B cell (primary cell): ENCODE measurements around the gene RET. TPM values are rescaled to one million over a fixed set of nuclear protein-coding genes. Genes with fewer than 3 reads are reported as not detected.

Experiments
- ATAC-seq: fragments of 200-7000 bp; cut with Tn5 transposase; one replicate; pipeline ENCODE4 v1.10.0; 2021; ENCODE audit warnings: low read depth, mild to moderate bottlenecking, moderate number of reproducible peaks, moderate library complexity
- CTCF ChIA-PET: fragments of 350-600 bp; sonication (Branson Sonifier 250); formaldehyde crosslinking; loops from one replicate; lab custom pipeline; 2021; ENCODE audit warnings: antibody characterized with exemption, inconsistent platforms; lab: Charles Lee
- POLR2A ChIA-PET: fragments of 350-600 bp; sonication (Branson Sonifier 250); formaldehyde crosslinking; loops from one replicate; lab custom pipeline; 2021; ENCODE audit warnings: antibody characterized with exemption; lab: Charles Lee
- DNase-seq: peaks from one replicate; pipeline ENCODE4 v3.0.0; 2013
- H2AFZ ChIP-seq: 2 replicates; pipeline ENCODE4 v1.6.1; 2012; ENCODE audit warnings: mild to moderate bottlenecking, low read depth, low read length; ENCODE audit not compliant: insufficient read depth, poor library complexity, severe bottlenecking
- H3K27ac ChIP-seq, 2 donors: 1 replicate in 1 of 2; 2 replicates in 1 of 2; pipeline ENCODE4 v1.5.1; 2012 to 2013; ENCODE audit warnings: low read length in 2 of 2, mild to moderate bottlenecking in 2 of 2, moderate library complexity in 1 of 2
- H3K27me3 ChIP-seq, 4 experiments: fragments of 200-600 bp in 1 of 4; sonication (generic) in 1 of 4; replicated peaks in 1 of 4; 1 replicate in 2 of 4; 2 replicates in 2 of 4; pipeline versions ENCODE4 v1.6.1 to v1.7.0; 2013 to 2016; ENCODE audit warnings: low read length in 3 of 4, mild to moderate bottlenecking in 2 of 4, mixed read lengths in 1 of 4, moderate library complexity in 1 of 4; ENCODE audit not compliant: insufficient read depth in 4 of 4, control insufficient read depth in 3 of 4; ENCODE audit errors: control extremely low read depth in 1 of 4
- H3K36me3 ChIP-seq, 2 experiments: replicated peaks in 1 of 2; 1 replicate in 1 of 2; 2 replicates in 1 of 2; pipeline versions ENCODE4 v1.6.1 to v1.7.1; 2013; ENCODE audit warnings: low read length in 1 of 2; ENCODE audit not compliant: insufficient read depth in 2 of 2, control insufficient read depth in 1 of 2; ENCODE audit errors: control extremely low read depth in 1 of 2, extremely low read depth in 1 of 2
- H3K4me1 ChIP-seq, 2 donors: fragments of 200-600 bp in 1 of 2; sonication (generic) in 1 of 2; 1 replicate in 1 of 2; 2 replicates in 1 of 2; pipeline versions ENCODE4 v1.5.1 to v1.6.1; 2013 to 2017; ENCODE audit warnings: low read length in 2 of 2; ENCODE audit not compliant: control insufficient read depth in 2 of 2, insufficient read depth in 2 of 2
- H3K4me2 ChIP-seq: replicated peaks from 2 replicates; pipeline ENCODE3; 2012; ENCODE audit warnings: mild to moderate bottlenecking, low read depth, low read length; ENCODE audit not compliant: poor library complexity, severe bottlenecking
- H3K4me3 ChIP-seq, 5 experiments: fragments of 200-600 bp in 1 of 5; sonication (generic) in 1 of 5; 1 replicate in 3 of 5; 2 replicates in 2 of 5; pipeline versions ENCODE4 v1.5.1 to v1.7.0; 2011 to 2016; ENCODE audit warnings: low read length in 4 of 5, mild to moderate bottlenecking in 4 of 5, low read depth in 2 of 5, control low read depth in 1 of 5, moderate library complexity in 1 of 5; ENCODE audit not compliant: insufficient read depth in 1 of 5; ENCODE audit errors: control extremely low read depth in 1 of 5, extremely low read depth in 1 of 5
- H3K79me2 ChIP-seq: fragments of 200-600 bp; sonication (generic); one replicate; pipeline ENCODE4 v1.6.0; 2016; ENCODE audit warnings: low read length; ENCODE audit not compliant: control insufficient read depth, insufficient read depth
- H3K9ac ChIP-seq: fragments of 200-600 bp; sonication (generic); 2 replicates; pipeline ENCODE4 v1.6.1; 2017; ENCODE audit warnings: mild to moderate bottlenecking, low read length, moderate library complexity
- H3K9me3 ChIP-seq, 3 donors: one replicate each; pipeline versions ENCODE4 v1.6.1 to v1.7.1; 2013; ENCODE audit warnings: low read length in 2 of 3; ENCODE audit not compliant: control insufficient read depth in 2 of 3, insufficient read depth in 1 of 3; ENCODE audit errors: control extremely low read depth in 1 of 3
- H4K20me1 ChIP-seq: 2 replicates; pipeline ENCODE4 v1.6.0; 2012; ENCODE audit warnings: mild to moderate bottlenecking, low read length; ENCODE audit not compliant: insufficient read depth, control insufficient read depth, poor library complexity, severe bottlenecking
- H3K27ac Mint-ChIP-seq: one replicate; pipeline ENCODE4 v1.8.0; 2021; ENCODE audit warnings: mixed read lengths
- H3K27me3 Mint-ChIP-seq: one replicate; pipeline ENCODE4 v1.8.0; 2021; ENCODE audit warnings: mixed read lengths
- H3K4me1 Mint-ChIP-seq: one replicate; pipeline ENCODE4 v1.8.0; 2021; ENCODE audit warnings: mixed read lengths
- H3K4me3 Mint-ChIP-seq: one replicate; pipeline ENCODE4 v1.8.0; 2021; ENCODE audit warnings: mixed read lengths
- H3K9me3 Mint-ChIP-seq: one replicate; pipeline ENCODE4 v1.8.0; 2022; ENCODE audit warnings: mixed read lengths; ENCODE audit not compliant: insufficient read depth
- EZH2 ChIP-seq: IDR thresholded peaks from 2 replicates; pipeline ENCODE4 v1.6.1; 2012; ENCODE audit warnings: borderline replicate concordance, low read depth, mild to moderate bottlenecking, moderate library complexity, low read length; ENCODE audit not compliant: insufficient read depth, poor library complexity, severe bottlenecking
- WGBS: methylation state at CpG from one replicate; pipeline ENCODE4 v1.1.5; 2013; ENCODE audit warnings: missing lambda C conversion rate; ENCODE audit not compliant: insufficient coverage; 5-methylcytosine and 5-hydroxymethylcytosine counted together
- intact Hi-C: fragments of 100-400 bp; cut with micrococcal nuclease; formaldehyde crosslinking; loops from one replicate; pipeline ENCODE4 v1.10.0; 2022
- polyA plus RNA-seq: library from polyadenylated mRNA; depleted of rRNA; stranded (reverse); fragments of >200 nt; gene quantifications from 2 replicates; pipeline ENCODE4 v1.2.3, GENCODE V29; 2012
- total RNA-seq, 2 donors: library from RNA; stranded (reverse); fragments of 120-200 nt in 1 of 2; gene quantifications; 1 replicate in 1 of 2; 2 replicates in 1 of 2; pipeline versions ENCODE4 v1.2.3 to v1.2.4, GENCODE V29; 2013 to 2022
- TF ChIP-seq, protein P1 (sequence below): fragments of 200-600 bp; IDR thresholded peaks from one replicate; pipeline ENCODE4 v1.8.0; 2022; ENCODE audit warnings: antibody characterized with exemption, mild to moderate bottlenecking

RET gene
- total and polyA plus RNA-seq, 2 donors (not counting 1 experiment from before 2014, with no cell fraction given): 0.16 to 0.27 TPM

DNA sequence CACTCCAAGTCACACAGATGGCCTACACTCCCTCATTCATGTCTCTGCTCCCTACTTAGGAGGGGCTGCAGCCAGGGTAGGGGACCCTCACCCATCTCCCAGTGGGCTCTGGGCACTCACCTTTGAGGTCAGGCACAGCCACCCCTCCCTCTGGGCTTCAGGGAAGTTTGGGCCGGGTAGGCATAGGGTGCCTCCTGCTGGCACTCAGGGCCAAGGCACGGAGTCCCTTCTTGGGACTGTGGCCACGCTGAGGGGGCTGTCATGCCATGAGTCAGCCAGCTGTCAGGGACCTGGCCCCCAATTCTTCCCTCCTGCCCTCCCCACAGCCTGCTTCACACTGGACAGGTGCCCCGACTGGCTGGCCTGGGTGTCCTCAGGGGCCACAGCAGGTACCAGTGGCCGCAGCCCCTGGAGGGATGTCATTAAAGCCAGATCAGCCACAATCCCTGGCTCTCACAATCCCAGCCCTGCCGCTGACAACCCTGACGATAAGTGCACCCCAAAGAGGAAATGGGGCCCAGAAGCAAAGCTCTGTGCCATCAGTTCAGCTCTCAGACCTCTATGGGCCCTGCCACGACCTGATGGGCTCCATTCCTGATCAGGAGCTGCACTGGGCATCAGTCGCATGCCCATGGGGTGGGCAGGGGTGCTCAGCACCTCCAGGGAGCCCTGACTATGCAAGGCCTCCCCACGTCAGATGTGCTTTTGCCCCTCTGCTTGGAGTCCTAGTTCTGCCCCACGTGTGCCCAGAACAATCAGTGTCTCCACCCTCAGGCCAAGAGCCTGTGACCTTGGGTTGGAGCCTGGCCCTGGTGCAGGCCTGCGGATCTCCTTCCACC is 34.1 kb upstream of the RET start:
- Histone ChIP-seq H2AFZ (no peak overlapping the region), H3K4me1 (no peaks in the 10 kb centered on the region), H3K27ac (no peak overlapping the region), H4K20me1 (no peaks in the 10 kb centered on the region), H3K36me3 (no peaks in the 10 kb centered on the region), H3K79me2 (no peaks in the 10 kb centered on the region), H3K27me3 (no peaks in the 10 kb centered on the region), H3K9me3 (no peaks in the 10 kb centered on the region), H3K4me3 (no peak overlapping the region), H3K9ac (no peak overlapping the region), H3K4me2 (no peak overlapping the region)
- intact Hi-C loops: no loop called here
- ChIA-PET POLR2A (no interaction called here), CTCF (interaction anchor here (0.6 kb wide), 1 partner anchor 431 kb away, joined by 4 read pairs; no protein-coding TSS in a partner anchor)
- ATAC-seq (no peak), DNase-seq (no peak)
- Mint-ChIP-seq H3K27me3 (no peaks in the 10 kb centered on the region), H3K4me1 (no peaks in the 10 kb centered on the region), H3K9me3 (no peaks in the 10 kb centered on the region), H3K4me3 (no peak overlapping the region), H3K27ac (no peak overlapping the region)
- TF ChIP-seq, protein P1, sequence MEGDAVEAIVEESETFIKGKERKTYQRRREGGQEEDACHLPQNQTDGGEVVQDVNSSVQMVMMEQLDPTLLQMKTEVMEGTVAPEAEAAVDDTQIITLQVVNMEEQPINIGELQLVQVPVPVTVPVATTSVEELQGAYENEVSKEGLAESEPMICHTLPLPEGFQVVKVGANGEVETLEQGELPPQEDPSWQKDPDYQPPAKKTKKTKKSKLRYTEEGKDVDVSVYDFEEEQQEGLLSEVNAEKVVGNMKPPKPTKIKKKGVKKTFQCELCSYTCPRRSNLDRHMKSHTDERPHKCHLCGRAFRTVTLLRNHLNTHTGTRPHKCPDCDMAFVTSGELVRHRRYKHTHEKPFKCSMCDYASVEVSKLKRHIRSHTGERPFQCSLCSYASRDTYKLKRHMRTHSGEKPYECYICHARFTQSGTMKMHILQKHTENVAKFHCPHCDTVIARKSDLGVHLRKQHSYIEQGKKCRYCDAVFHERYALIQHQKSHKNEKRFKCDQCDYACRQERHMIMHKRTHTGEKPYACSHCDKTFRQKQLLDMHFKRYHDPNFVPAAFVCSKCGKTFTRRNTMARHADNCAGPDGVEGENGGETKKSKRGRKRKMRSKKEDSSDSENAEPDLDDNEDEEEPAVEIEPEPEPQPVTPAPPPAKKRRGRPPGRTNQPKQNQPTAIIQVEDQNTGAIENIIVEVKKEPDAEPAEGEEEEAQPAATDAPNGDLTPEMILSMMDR: no peak
- no peak for TF ChIP-seq EZH2
- WGBS: 89% methylated on average over 12 of the region's 12 CpGs

DNA sequence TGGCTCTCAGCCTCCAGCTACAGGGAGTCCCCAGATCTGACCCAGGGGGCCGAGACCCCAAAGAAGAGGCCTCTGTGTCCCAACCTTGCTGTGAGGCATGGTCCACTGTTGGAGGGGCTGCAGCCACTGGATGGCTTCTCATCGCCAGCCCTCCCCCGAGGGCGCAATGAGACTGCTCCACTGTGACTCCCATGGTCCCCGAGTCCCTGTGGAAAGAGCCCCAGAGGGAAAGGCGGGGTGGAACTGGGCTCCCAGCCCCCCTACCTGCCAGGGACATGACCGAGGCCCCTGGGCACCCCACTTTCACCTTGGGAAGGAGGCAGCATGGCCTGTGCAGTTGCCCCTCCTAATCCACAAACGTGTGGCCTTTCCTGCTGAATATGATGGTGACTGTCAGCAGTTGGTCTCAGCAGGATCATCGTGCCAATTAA is 33.5 kb upstream of the RET start:
- Histone ChIP-seq H3K27ac (no peak overlapping the region), H4K20me1 (no peaks in the 10 kb centered on the region), H3K36me3 (no peaks in the 10 kb centered on the region), H3K79me2 (no peaks in the 10 kb centered on the region), H2AFZ (no peak overlapping the region), H3K9ac (no peak overlapping the region), H3K4me1 (no peaks in the 10 kb centered on the region), H3K4me2 (no peak overlapping the region), H3K27me3 (no peaks in the 10 kb centered on the region), H3K4me3 (no peak overlapping the region), H3K9me3 (no peaks in the 10 kb centered on the region)
- Mint-ChIP-seq H3K27ac (no peak overlapping the region), H3K4me3 (no peak overlapping the region), H3K9me3 (no peaks in the 10 kb centered on the region), H3K27me3 (no peaks in the 10 kb centered on the region), H3K4me1 (no peaks in the 10 kb centered on the region)
- no peak for DNase-seq
- TF ChIP-seq, protein P1: no peak
- TF ChIP-seq EZH2: no peak
- intact Hi-C loops: no loop called here
- CTCF ChIA-PET: no interaction called here
- WGBS: 90% methylated on average over 8 of the region's 9 CpGs
- POLR2A ChIA-PET: no interaction called here
- no peak for ATAC-seq
